Panc1 (cell line): ENCODE data around the gene VPS18. TPM values are rescaled to one million over a fixed set of nuclear protein-coding genes. Genes with fewer than 3 reads are reported as not detected.

Experiments
- ATAC-seq: fragments of 200-7000 bp; cut with Tn5 transposase; 2 replicates; pipeline ENCODE4 v1.9.1; 2020; ENCODE audit warnings: mild to moderate bottlenecking, moderate library complexity
- BruUV-seq: library from RNA; stranded (reverse); fragments of 400-500 nt; replicated peaks from 2 replicates; lab custom pipeline; 2021; lab: Mats Ljungman, UMichigan
- CTCF ChIA-PET: fragments of 300-600 bp; sonication (Branson Sonifier 250); formaldehyde crosslinking; loops from one replicate; lab custom pipeline; 2022; ENCODE audit warnings: antibody characterized with exemption; lab: Charles Lee
- POLR2A ChIA-PET: fragments of 300-600 bp; sonication (Branson Sonifier 250); formaldehyde crosslinking; loops from one replicate; lab custom pipeline; 2022; ENCODE audit warnings: antibody characterized with exemption; lab: Charles Lee
- DNase-seq: peaks from one replicate; pipeline ENCODE4 v3.0.0-alpha.2; 2010; ENCODE audit warnings: low read depth, low spot score
- H3K27ac ChIP-seq: 2 replicates; pipeline ENCODE4 v1.5.1; 2011; ENCODE audit warnings: mild to moderate bottlenecking, low read length, inconsistent platforms
- H3K27me3 ChIP-seq: fragments of 200-500 bp; sonication (Bioruptor generic); 2 replicates; pipeline ENCODE4 v1.6.0; 2014; ENCODE audit warnings: low read length, inconsistent platforms; ENCODE audit not compliant: control insufficient read depth, insufficient read depth
- H3K36me3 ChIP-seq: fragments of 200-500 bp; sonication (Bioruptor generic); 2 replicates; pipeline ENCODE4 v1.5.1; 2014; ENCODE audit warnings: inconsistent platforms, mild to moderate bottlenecking, low read length, moderate library complexity; ENCODE audit not compliant: control insufficient read depth, insufficient read depth
- H3K4me1 ChIP-seq: 2 replicates; pipeline ENCODE4 v1.5.1; 2011; ENCODE audit warnings: inconsistent platforms, mild to moderate bottlenecking, low read length, moderate library complexity; ENCODE audit not compliant: control insufficient read depth, insufficient read depth
- H3K4me3 ChIP-seq, 2 experiments: 2 replicates each; pipeline ENCODE4 v1.5.1; 2011 to 2012; ENCODE audit warnings: low read depth in 2 of 2, low read length in 2 of 2, mild to moderate bottlenecking in 2 of 2, inconsistent platforms in 1 of 2, moderate library complexity in 1 of 2
- H3K9me3 ChIP-seq: fragments of 200-500 bp; sonication (Bioruptor generic); 2 replicates; pipeline ENCODE4 v1.5.1; 2014; ENCODE audit warnings: low read depth, mild to moderate bottlenecking, inconsistent platforms, low read length, moderate library complexity; ENCODE audit not compliant: control insufficient read depth, insufficient read depth
- POLR2AphosphoS5 ChIP-seq: IDR thresholded peaks from 2 replicates; pipeline ENCODE4 v1.6.1; 2012; ENCODE audit warnings: mild to moderate bottlenecking, low read depth, low read length, moderate library complexity
- SIN3A ChIP-seq: IDR thresholded peaks from 2 replicates; pipeline ENCODE4 v1.6.1; 2012; ENCODE audit warnings: low read depth, mild to moderate bottlenecking, low read length, moderate library complexity, borderline replicate concordance; ENCODE audit not compliant: insufficient read depth
- TCF7L2 ChIP-seq: IDR thresholded peaks from 2 replicates; pipeline ENCODE4 v1.6.1; 2011; ENCODE audit warnings: mild to moderate bottlenecking, low read depth, low read length, inconsistent platforms
- in situ Hi-C: cut with HindIII; loops from 2 replicates; pipeline ENCODE4 v1.10.0; 2016; ENCODE audit warnings: low sequenced_read_pairs, low pct_unique_long_range_greater_than_20kb
- intact Hi-C: fragments of 100-400 bp; cut with micrococcal nuclease; formaldehyde crosslinking; loops from one replicate; pipeline ENCODE4 v1.10.0; 2022; ENCODE audit not compliant: unreplicated experiment
- total RNA-seq: library from RNA; stranded (reverse); gene quantifications from one replicate; pipeline ENCODE4 v1.2.1, GENCODE V29; 2021; ENCODE audit not compliant: unreplicated experiment
- TF ChIP-seq, protein P1 (sequence below): fragments of 450-650 bp; IDR thresholded peaks from 2 replicates; pipeline ENCODE4 v1.5.1; 2017; ENCODE audit warnings: mild to moderate bottlenecking
- TF ChIP-seq, protein P2 (sequence below), 2 experiments: IDR thresholded peaks; 2 replicates each; pipeline ENCODE4 v1.6.1; 2011 to 2012; ENCODE audit warnings: low read depth in 2 of 2, control low read depth in 1 of 2, low read length in 1 of 2, mild to moderate bottlenecking in 1 of 2, moderate library complexity in 1 of 2; ENCODE audit not compliant: insufficient read depth in 1 of 2

VPS18 gene
- total RNA-seq, 1 experiment from 2014 or later = 46.7 TPM

DNA sequence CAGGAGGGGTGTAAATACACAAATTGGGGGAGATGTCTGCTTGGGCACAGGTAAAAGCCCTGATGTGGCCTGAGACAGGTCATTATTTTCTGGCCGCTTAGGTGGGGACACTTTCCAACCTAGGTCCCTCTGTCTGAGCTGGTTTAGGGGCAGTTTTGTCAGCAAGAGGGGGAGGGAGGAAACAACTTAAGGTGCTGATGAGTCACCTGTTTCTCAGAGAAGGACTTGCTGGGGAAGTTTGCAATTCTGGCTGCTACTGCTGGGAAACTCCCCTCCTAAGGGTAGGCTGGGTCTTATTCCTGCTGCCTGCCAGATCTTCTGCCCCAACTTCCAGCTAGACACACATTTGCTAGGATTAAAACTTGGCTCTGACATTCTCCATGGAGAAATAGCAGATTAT is 15.5 kb upstream of the VPS18 start:
- BruUV-seq = no TSS peak
- no peak overlapping the region for H3K27ac ChIP-seq
- H3K4me3 ChIP-seq = no peak overlapping the region
- ATAC-seq (peak; percentile 56), DNase-seq (no peak)
- intact Hi-C loops = no loop called here
- H3K27me3 ChIP-seq = no peaks in the 10 kb centered on the region
- TF ChIP-seq, protein P1, sequence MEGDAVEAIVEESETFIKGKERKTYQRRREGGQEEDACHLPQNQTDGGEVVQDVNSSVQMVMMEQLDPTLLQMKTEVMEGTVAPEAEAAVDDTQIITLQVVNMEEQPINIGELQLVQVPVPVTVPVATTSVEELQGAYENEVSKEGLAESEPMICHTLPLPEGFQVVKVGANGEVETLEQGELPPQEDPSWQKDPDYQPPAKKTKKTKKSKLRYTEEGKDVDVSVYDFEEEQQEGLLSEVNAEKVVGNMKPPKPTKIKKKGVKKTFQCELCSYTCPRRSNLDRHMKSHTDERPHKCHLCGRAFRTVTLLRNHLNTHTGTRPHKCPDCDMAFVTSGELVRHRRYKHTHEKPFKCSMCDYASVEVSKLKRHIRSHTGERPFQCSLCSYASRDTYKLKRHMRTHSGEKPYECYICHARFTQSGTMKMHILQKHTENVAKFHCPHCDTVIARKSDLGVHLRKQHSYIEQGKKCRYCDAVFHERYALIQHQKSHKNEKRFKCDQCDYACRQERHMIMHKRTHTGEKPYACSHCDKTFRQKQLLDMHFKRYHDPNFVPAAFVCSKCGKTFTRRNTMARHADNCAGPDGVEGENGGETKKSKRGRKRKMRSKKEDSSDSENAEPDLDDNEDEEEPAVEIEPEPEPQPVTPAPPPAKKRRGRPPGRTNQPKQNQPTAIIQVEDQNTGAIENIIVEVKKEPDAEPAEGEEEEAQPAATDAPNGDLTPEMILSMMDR = no peak
- TF ChIP-seq TCF7L2 (no peak), POLR2AphosphoS5 (no peak), SIN3A (no peak)
- TF ChIP-seq, protein P2, sequence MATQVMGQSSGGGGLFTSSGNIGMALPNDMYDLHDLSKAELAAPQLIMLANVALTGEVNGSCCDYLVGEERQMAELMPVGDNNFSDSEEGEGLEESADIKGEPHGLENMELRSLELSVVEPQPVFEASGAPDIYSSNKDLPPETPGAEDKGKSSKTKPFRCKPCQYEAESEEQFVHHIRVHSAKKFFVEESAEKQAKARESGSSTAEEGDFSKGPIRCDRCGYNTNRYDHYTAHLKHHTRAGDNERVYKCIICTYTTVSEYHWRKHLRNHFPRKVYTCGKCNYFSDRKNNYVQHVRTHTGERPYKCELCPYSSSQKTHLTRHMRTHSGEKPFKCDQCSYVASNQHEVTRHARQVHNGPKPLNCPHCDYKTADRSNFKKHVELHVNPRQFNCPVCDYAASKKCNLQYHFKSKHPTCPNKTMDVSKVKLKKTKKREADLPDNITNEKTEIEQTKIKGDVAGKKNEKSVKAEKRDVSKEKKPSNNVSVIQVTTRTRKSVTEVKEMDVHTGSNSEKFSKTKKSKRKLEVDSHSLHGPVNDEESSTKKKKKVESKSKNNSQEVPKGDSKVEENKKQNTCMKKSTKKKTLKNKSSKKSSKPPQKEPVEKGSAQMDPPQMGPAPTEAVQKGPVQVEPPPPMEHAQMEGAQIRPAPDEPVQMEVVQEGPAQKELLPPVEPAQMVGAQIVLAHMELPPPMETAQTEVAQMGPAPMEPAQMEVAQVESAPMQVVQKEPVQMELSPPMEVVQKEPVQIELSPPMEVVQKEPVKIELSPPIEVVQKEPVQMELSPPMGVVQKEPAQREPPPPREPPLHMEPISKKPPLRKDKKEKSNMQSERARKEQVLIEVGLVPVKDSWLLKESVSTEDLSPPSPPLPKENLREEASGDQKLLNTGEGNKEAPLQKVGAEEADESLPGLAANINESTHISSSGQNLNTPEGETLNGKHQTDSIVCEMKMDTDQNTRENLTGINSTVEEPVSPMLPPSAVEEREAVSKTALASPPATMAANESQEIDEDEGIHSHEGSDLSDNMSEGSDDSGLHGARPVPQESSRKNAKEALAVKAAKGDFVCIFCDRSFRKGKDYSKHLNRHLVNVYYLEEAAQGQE (IDR thresholded peaks at IDR 0.05; ENCODE audit: insufficient read depth in 1 of 2, low read depth in 2 of 2, low read length in 1 of 2) = no peak
- CTCF ChIA-PET = interaction anchor here (4.2 kb wide), 1 partner anchor 20 kb away, joined by 13 read pairs; no protein-coding TSS in a partner anchor
- H3K36me3 ChIP-seq = no peaks in the 10 kb centered on the region
- in situ Hi-C loops = no loop called here
- POLR2A ChIA-PET = interaction anchor here (0.7 kb wide), 1 partner anchor 315 kb away, joined by 6 read pairs; no protein-coding TSS in a partner anchor
- H3K9me3 ChIP-seq = no peaks in the 10 kb centered on the region
- H3K4me1 ChIP-seq = no peaks in the 10 kb centered on the region

DNA sequence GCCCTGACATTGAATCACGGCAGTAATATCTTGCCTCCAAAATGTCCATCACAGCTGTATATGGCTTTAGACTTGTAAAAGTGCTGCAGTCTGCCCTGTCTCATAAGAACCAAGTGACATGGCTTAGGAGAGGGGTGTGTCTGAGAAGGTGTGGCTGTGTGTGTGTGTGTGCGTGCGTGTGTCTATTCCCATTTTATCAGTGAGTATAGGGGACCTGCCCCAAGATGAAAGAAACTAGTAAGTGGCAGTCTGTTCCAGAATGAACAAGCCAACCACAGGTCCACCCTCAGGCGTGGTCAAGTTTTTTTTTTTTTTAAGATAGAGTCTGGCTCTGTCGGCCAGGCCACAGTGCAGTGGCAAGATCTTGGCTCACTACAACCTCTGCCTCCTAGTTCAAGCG is 14.6 kb upstream of the VPS18 start:
- in situ Hi-C loops = no loop called here
- BruUV-seq = no TSS peak

More for the DNA sequence above, 14.6 kb upstream of the VPS18 start:
- ChIA-PET CTCF (interaction anchor here (0.7 to 4.2 kb wide), 2 partner anchors 21 to 83 kb away, joined by 6 to 13 read pairs; no protein-coding TSS in a partner anchor), POLR2A (interaction anchor here (0.7 kb wide), 1 partner anchor 314 kb away, joined by 6 read pairs; no protein-coding TSS in a partner anchor)
- Histone ChIP-seq H3K9me3 (no peaks in the 10 kb centered on the region), H3K4me1 (no peaks in the 10 kb centered on the region), H3K27me3 (no peaks in the 10 kb centered on the region), H3K27ac (no peak overlapping the region), H3K36me3 (no peaks in the 10 kb centered on the region), H3K4me3 (no peak overlapping the region)
- no peak for DNase-seq
- no peak for TF ChIP-seq POLR2AphosphoS5
- TF ChIP-seq, protein P2 (IDR thresholded peaks at IDR 0.05; ENCODE audit: insufficient read depth in 1 of 2, low read depth in 2 of 2, low read length in 1 of 2) = no peak
- TF ChIP-seq, protein P1 = no peak
- TF ChIP-seq TCF7L2 = no peak
- no peak for ATAC-seq
- intact Hi-C loops = no loop called here
